ENCODE results near the gene FGF4.

The FGF4 gene

DNA sequence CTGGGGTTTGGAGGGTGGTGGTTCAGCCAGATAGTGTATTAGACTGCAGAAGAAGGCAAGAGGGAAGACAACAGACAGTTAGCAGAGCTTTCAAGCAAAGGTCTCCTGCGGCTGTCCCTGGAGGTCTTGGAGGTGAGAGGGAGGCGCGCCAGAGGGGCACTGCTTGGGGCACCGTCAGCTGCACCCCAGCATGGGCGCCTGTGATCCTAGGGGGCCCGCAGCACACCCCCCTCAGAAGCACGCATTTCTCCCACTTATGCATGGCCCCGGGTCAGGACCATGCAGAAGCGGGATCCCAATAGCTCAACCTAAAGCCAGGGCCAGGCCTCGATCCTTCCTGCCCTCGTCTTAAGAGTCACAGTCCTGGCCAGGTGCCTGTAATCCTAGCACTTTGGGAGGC is 26.5 kb downstream of the FGF4 start:
- ChIA-PET CTCF (no interaction called here), POLR2A (no interaction called here)
- H3K4me3 ChIP-seq (ENCODE audit: low read depth, low read length) = no peak overlapping the region
- TF ChIP-seq, protein P1, sequence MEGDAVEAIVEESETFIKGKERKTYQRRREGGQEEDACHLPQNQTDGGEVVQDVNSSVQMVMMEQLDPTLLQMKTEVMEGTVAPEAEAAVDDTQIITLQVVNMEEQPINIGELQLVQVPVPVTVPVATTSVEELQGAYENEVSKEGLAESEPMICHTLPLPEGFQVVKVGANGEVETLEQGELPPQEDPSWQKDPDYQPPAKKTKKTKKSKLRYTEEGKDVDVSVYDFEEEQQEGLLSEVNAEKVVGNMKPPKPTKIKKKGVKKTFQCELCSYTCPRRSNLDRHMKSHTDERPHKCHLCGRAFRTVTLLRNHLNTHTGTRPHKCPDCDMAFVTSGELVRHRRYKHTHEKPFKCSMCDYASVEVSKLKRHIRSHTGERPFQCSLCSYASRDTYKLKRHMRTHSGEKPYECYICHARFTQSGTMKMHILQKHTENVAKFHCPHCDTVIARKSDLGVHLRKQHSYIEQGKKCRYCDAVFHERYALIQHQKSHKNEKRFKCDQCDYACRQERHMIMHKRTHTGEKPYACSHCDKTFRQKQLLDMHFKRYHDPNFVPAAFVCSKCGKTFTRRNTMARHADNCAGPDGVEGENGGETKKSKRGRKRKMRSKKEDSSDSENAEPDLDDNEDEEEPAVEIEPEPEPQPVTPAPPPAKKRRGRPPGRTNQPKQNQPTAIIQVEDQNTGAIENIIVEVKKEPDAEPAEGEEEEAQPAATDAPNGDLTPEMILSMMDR (IDR thresholded peaks at IDR 0.05; ENCODE audit: insufficient read depth, low read length, missing control alignments) = no peak
- DNase-seq (ENCODE audit: low read depth, low spot score) = no peak

DNA sequence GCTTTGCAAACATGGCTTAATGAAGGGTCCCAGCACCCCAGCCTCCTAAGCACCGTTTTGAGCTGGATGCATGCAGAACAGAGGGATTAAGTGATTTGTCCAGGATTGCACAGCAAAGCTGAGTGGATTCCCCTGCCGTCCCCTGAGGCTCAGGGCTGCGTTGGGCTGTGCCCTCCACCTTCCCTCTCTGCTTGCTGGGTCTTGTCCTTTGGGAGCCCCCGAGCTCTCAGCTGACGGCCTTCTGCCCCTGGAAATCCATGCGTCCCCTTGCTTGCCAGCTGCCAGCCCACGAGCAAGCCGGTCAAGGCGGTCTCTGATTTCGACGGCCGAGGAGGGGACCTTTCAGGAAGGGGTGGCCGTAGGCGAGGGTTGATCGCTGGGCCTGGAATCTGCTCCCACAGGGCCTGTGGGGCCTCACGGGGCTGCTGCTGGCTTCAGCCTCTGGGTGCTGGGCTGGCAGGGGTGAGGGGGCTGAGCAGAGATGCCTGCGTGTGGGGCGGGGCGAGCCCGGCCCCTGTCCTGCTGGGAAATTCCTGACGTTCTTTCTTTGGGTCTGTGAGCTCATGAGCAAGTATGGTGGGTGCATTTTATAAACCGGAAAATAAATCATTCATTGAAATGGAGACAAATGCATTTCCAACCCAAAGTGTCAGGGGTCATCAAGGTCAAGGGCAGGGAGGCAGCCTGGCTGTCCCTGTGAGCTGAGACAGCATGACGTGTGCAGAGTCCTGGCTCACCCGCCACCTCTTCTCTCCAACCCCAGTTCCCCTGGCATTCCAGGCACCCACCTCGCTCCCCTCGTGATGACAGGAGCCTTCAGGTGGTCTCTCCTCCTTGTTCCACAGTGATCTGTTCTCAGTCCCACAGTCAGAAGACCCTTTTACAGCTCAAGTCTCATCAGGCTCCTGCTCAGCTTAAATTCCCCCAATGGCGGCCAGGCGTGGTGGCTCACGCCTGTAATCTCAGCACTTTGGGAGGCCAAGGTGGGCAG is 28.1 kb downstream of the FGF4 start:
- no peak overlapping the region for H3K4me3 ChIP-seq (ENCODE audit: low read depth, low read length)
- CTCF ChIA-PET = no interaction called here
- no peak for DNase-seq (ENCODE audit: low read depth, low spot score)
- TF ChIP-seq, protein P1 (IDR thresholded peaks at IDR 0.05; ENCODE audit: insufficient read depth, low read length, missing control alignments) = no peak
- POLR2A ChIA-PET = no interaction called here

DNA sequence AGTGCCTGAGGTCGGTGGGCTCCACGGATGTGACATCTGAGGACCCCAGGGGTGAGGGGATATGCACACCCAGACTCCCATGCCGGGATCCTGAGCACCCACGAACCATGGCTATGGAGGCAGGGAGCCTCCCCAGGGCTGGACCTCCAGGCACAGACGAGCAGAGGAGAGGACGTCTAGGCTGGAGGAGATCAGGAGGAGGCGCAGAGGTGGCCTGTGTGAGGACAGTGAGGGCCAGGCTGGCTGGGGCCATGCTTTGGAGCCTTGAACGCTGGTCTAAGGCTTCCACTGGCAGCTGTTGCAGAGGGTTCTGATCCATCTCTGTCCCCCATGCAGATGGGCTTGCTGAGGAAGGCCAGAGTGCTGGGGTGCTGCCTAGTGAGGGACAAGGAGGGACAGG is 29.0 kb downstream of the FGF4 start:
- DNase-seq (ENCODE audit: low read depth, low spot score) = no peak
- TF ChIP-seq, protein P1 (IDR thresholded peaks at IDR 0.05; ENCODE audit: insufficient read depth, low read length, missing control alignments) = no peak
- no peak overlapping the region for H3K4me3 ChIP-seq (ENCODE audit: low read depth, low read length)
- ChIA-PET CTCF (no interaction called here), POLR2A (no interaction called here)

DNA sequence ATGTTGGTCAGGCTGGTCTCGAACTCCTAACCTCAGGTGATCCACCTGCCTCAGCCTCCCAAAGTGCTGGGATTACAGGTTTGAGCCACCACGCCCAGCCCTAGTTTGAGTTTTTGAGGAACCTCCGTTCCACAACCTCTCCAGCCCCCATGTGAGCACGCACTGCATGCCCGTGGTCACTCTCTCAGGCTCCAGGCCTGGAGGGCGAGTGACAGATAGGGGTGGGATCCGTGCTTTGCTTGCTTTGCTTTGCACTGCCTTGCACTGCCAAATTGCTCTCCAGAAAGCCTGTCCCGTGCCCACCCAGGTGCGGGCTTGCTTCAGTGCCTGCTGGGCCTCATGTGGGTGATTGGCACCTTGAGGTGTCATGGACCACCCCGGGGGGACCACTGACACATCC is 29.9 kb downstream of the FGF4 start:
- no peak overlapping the region for H3K4me3 ChIP-seq (ENCODE audit: low read depth, low read length)
- CTCF ChIA-PET = no interaction called here
- POLR2A ChIA-PET = no interaction called here
- DNase-seq (ENCODE audit: low read depth, low spot score) = no peak
- TF ChIP-seq, protein P1 (IDR thresholded peaks at IDR 0.05; ENCODE audit: insufficient read depth, low read length, missing control alignments) = no peak

DNA sequence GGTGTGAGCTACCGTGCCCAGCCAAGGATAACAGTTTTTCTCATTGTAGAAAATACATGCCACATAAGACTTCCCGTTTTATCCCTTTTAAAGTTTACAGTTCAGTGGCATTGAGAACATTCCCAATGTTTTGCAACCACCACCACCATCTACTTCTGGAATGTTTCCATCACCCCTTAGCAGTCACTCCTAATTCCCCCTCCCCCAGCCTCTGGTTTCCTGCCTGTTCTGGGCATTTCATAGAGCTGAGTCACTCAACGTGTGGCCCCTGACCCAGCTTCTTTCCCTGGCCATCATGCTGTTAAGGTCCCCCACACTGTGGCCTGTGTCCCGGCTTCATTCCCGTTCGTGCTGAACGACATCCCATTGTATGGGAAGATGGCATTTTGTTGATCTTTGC is 30.7 kb downstream of the FGF4 start:
- H3K4me3 ChIP-seq (ENCODE audit: low read depth, low read length) = no peak overlapping the region
- ChIA-PET POLR2A (no interaction called here), CTCF (no interaction called here)
- DNase-seq (ENCODE audit: low read depth, low spot score) = peak; percentile 9
- TF ChIP-seq, protein P1 (IDR thresholded peaks at IDR 0.05; ENCODE audit: insufficient read depth, low read length, missing control alignments) = no peak

DNA sequence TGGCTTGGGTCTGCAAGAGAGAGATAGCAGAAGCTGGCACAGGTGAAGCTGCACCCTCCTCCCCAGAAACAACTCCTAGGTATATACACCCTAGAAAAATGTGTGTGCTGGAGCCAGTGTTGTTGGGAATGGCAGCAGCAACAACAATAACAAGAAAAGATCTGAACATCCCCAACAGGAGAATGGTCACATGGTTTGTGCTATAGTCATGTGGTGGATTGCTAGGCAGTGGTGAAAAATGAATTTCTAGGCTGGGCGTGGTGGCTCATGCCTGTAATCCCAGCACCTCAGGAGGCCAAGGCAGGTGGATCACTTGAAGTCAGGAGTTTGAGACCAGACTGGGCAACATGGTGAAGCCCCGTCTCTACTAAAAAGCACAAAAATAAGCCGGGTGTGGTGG is 40.3 kb downstream of the FGF4 start:
- DNase-seq (ENCODE audit: low read depth, low spot score) = no peak
- CTCF ChIA-PET = no interaction called here
- no peak overlapping the region for H3K4me3 ChIP-seq (ENCODE audit: low read depth, low read length)
- TF ChIP-seq, protein P1 (IDR thresholded peaks at IDR 0.05; ENCODE audit: insufficient read depth, low read length, missing control alignments) = no peak
- POLR2A ChIA-PET = no interaction called here

All from AG04449 (cell line).